OCI-M1 (cell line): Measurements from ENCODE around the gene MAP4K3.
A peak's percentile ranks its signal among the peaks of the same experiment; 100 is the strongest.
"Not testable (repeated sequence)": the region's sequence is repeated elsewhere in the genome, so short reads cannot be mapped to it uniquely, and the experiment has no call there.

Experiments
- DNase-seq: peaks from one replicate; lab custom pipeline; 2025; lab: John Stamatoyannopoulos, UW

Gene MAP4K3

DNA sequence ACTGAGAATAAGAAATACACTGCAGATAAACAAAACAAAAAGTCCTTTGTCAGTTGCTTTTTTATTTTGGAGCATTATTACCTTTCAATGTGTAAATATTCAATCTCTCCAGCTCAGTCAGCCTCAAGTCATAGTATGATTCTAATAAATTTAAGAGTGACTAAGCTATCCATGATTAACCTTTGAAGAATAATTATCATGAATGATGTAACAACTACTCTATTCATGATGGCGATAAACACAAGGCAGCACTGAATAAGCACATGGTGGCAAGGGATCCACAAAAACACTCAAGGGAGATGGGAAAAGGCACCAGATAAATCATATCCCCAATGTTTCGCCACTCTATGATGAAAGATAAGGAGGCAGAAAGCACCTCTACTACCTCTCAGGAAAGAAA is 67.0 kb downstream of the MAP4K3 start:
- no peak for DNase-seq

- no peak for DNase-seq
These were observed 68.2 kb downstream of the MAP4K3 start for GRCh38 chr2:39368846-39369245.

GRCh38 chr2:39368376-39368775 is 68.7 kb downstream of the MAP4K3 start:
- DNase-seq = no peak

- DNase-seq = no peak
These were observed 74.5 kb downstream of the MAP4K3 start for GRCh38 chr2:39362595-39362994.

DNA sequence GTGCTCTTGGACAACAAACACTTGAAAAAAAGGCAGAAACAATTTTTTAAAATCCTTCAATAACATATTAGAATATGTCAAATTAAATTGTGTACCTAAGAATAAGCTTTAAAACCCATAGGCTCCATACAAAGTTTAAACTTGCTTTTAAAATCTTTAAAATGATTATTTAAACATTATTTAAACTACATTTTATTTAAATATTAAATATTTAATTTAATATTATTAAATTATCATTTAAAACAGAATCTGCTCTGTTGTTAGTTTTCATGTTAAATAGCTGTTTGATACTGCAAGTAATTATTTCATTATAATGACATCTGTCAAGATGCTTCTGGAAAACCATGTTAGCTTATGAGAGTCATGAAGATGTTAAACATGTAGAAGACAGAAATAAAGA is 75.6 kb downstream of the MAP4K3 start:
- no peak for DNase-seq

DNA sequence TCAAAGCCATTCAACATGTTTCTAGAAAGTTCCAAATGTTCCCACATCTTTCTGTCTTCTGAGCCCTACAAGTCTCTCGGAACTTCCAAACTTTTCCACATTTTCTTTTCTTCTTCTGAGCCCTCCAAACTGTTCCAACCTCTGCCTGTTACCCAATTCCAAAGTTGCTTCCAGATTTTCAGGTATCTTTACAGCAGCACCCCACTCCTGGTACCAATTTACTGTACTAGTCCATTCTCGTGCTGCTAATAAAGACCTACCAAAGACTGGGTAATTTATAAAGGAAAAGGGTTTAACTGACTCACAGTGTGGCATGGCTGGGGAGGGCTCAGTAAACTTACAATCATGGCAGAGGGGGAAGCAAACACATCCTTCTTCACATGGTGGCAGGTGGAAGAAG is 76.7 kb downstream of the MAP4K3 start:
- DNase-seq = not testable (repeated sequence)

DNA sequence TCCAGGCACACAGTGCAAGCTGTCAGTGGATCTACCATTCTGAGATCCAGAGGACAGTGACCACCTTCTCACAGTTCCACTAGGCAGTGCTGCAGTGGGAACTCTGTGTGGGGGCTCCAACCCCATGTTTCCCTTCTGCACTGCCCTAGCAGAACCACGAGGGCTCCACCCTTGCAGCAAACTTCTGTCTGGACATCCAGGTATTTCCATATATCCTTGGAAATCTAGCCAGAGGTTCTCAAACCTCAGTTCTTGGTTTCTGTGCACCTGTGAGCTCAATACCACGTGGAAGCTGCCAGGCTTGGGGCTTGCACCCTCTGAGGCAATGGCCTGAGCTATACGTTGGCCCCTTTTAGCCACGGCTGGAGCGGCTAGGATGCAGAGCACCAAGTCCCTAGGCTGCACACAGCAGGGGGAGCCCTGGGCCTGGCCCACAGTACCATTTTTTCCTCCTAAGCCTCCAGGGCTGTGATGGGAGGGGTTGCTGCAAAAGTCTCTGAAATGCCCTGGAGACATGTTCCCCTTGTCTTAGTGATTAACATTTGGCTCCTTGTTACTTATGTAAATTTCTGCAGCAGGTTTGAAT is 77.5 kb downstream of the MAP4K3 start:
- no peak for DNase-seq

DNA sequence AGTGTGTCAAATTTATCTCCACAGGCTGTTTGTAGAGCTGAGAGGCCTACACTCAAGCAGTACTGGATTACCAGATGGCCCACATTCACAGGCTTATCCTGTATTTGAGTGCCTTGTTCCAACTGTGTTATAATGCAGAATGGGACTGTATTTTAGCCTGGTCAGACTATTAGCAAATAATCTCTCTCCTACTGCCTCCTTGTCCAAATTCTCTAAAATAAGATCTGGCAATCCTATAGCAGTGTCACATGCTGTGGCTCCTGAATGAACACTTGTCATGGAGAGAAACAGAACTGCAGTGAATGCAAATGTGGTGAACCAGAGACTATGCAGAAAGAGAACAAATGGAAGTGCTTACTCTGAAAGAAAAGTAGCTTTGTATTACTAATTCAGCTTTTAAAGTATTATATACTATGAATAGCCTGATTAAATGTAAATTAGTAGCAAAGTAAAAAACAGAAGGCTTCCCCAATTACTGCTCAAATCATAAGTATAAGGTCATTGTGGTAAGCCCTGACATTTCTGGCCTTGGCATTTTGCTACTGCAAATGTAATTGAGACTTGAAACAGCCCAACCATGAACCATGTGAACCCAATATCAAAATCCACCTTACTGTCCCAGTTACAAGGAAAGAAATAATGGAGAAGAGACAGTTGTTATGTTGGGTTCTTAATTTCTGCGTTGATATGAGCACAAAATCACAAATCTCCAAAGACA is 80.0 kb downstream of the MAP4K3 start:
- no peak for DNase-seq

GRCh38 chr2:39350658-39351057 is 86.4 kb downstream of the MAP4K3 start:
- no peak for DNase-seq

DNA sequence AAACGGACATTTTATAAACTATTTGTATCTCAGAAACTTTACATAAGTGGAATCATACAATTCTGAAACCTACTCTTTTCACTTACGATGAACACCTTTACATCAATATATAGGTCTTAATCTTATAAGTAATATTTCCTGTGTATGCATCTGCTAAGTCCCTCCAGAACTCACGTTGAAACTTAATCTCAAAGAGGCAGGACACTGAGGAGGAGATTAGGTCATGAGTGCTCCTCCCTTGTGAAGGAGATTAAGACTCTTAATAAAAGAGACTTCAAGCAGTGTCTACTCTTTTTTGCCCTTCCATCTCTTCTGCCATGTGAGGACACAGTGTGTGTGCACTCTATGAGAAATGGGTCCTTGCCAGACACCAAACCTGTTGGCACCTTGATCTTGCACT is 98.6 kb downstream of the MAP4K3 start:
- DNase-seq = peak; percentile 29

GRCh38 chr2:39335930-39336329 is 101.2 kb downstream of the MAP4K3 start:
- no peak for DNase-seq

GRCh38 chr2:39334978-39335377 is 102.1 kb downstream of the MAP4K3 start:
- DNase-seq = no peak

DNA sequence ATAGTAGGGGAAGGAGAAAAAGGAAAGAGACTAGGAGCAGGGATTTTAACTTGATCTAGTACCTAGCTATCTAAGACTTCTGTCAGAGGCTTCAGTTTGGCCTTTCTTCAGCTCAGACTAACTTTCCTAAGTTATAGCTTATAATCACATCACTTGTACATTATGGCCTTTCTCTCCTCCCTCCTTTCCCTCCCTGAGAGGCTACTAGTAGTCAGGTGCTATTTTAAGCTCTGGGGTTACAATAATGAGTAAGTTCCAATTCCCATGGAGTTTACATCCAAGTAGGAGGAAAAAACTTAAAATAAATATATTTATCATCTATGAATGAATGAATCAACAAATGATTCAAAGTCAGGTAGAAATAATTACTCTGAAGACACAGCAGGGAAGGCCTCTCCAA is 102.6 kb downstream of the MAP4K3 start:
- no peak for DNase-seq

GRCh38 chr2:39326644-39327043 is 110.4 kb downstream of the MAP4K3 start:
- DNase-seq = no peak

DNA sequence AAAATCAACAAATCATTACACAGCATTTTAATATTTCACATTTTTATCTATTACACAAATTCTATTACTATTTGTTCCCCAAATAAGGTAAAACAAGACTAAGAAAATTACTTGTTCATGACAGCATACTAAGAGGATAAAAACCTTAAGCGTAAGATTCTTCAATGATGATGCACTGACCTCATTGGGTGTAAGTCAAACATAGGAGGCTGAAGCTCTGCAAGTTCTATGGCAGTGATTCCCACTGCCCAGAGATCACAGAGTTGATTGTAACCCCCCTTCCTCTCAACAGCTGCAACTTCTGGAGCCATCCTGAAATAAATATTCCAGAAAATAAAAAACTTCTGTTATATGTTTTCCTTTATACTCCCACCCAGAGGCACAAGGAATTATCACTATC is 111.1 kb downstream of the MAP4K3 start:
- DNase-seq = no peak

GRCh38 chr2:39321056-39322035 is 115.7 kb downstream of the MAP4K3 start:
- DNase-seq = not testable (repeated sequence)

DNA sequence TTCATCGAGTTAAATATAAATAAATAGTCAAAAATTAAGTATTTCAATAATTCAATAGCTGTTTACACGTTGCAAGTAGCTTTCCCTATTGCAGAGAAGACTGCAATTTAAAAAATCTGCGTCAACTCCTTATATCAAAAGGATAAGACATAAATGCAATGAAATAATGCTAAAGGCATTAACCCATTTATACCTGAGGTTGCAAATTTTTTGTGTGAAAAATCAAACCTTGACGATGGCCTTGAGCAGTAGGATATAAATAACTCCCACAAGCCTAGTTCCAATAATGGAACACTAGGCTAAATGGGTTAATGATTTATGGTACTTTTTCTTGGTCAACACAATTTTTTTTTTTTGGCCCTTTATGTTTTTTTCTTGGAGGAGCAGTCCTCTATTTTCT is 116.9 kb downstream of the MAP4K3 start:
- no peak for DNase-seq

GRCh38 chr2:39313575-39313974 is 123.5 kb downstream of the MAP4K3 start:
- no peak for DNase-seq

GRCh38 chr2:39311469-39311868 is 125.6 kb downstream of the MAP4K3 start:
- DNase-seq = no peak

DNA sequence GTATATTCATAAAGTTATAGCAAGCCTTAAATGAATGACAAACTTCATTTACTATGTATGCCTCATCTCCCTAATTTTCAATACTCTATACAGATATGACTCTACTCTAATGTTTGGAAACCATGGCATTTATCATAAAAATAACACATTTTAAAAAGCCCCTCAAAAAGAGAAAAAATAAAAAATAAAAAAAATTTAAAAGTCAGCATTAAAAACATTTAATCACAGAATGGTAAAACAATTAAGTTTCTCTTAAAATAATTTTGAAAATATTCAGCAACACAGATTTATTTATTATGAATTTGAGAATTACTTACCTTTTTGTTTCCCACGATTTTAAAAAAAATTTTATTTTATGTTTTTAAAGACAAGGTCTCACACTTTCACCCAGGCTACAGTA is 128.3 kb downstream of the MAP4K3 start:
- no peak for DNase-seq

GRCh38 chr2:39306626-39307025 is 130.5 kb downstream of the MAP4K3 start:
- no peak for DNase-seq

DNA sequence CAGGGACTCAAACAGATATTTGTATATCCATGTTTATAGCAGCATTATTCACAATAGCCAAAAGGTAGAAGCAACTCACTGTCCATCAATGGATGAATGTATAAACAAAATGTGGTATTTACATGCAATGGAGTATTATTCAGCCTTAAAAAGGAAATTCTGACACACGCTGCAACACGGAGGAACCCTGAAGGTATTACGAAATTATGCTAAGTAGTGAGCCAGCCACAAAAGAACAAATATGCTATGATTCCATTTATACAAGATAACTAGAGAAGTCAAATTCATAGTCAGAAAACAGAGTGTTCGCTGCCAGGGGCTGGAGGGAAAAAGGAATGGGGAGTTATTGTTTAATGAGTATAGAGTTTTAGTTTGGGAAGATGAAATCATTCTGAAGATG is 132.4 kb downstream of the MAP4K3 start:
- no peak for DNase-seq

DNA sequence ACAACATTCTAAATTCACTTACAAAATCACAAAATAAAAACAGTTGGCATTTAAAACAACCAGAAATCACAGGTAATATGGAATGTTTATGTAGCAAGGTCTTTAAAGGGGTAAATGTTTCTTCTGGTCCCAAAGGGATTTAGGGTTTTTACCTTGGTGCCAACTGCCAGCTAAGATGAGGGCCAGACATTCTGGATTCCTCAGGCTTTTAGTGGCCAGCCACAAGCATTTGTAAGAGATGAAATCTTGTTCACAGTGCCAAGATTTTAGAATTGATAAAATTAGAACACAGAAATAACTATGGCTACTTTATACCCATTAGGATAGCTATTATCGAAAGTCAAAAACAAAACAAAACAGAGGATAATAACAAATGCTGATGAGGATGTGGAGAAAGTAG is 132.9 kb downstream of the MAP4K3 start:
- DNase-seq = no peak
